Gastrocnemius medialis (tissue), 4 donors: Measurements from ENCODE around the gene MTMR12. TPM values are rescaled to one million over a fixed set of nuclear protein-coding genes. Genes with fewer than 3 reads are reported as not detected.

ENCODE experiments used
- ATAC-seq, 2 donors: fragments of 150-250 bp; one replicate each; pipeline ENCODE4 v1.9.1; 2016
- DNase-seq, 2 donors: peaks; one replicate each; pipeline ENCODE4 v3.0.0-alpha.2; 2019
- H3K27ac ChIP-seq, 4 donors: fragments of 200-600 bp; sonication (generic); 1 replicate in 1 of 4; 2 replicates in 3 of 4; pipeline ENCODE4 v1.5.1; 2016 to 2018; ENCODE audit warnings: mild to moderate bottlenecking in 2 of 4, moderate library complexity in 1 of 4
- H3K27me3 ChIP-seq, 3 donors: fragments of 200-600 bp; sonication (generic) in 2 of 3; 1 replicate in 1 of 3; 2 replicates in 2 of 3; pipeline versions ENCODE4 v1.5.1 to v1.6.0; 2016 to 2019; ENCODE audit warnings: mild to moderate bottlenecking in 1 of 3, moderate library complexity in 1 of 3
- H3K36me3 ChIP-seq, 2 donors: fragments of 200-600 bp; sonication (generic) in 1 of 2; one replicate each; pipeline ENCODE4 v1.5.1; 2017 to 2018
- H3K4me1 ChIP-seq, 2 donors: fragments of 200-600 bp; sonication (generic) in 1 of 2; one replicate each; pipeline ENCODE4 v1.5.1; 2016 to 2017; ENCODE audit warnings: mild to moderate bottlenecking in 2 of 2
- H3K4me3 ChIP-seq, 4 donors: fragments of 200-600 bp; sonication (generic) in 3 of 4; 1 replicate in 1 of 4; 2 replicates in 3 of 4; pipeline ENCODE4 v1.5.1; 2016 to 2019; ENCODE audit warnings: mild to moderate bottlenecking in 2 of 4
- H3K9me3 ChIP-seq, 3 donors: fragments of 200-600 bp; sonication (generic) in 2 of 3; 1 replicate in 1 of 3; 2 replicates in 2 of 3; pipeline ENCODE4 v1.5.1; 2016 to 2019
- CTCF ChIP-seq, 5 experiments: fragments of 450-650 bp in 3 of 5; fragments of 200-600 bp in 2 of 5; sonication (generic) in 2 of 5; IDR thresholded peaks in 4 of 5; conservative IDR thresholded peaks in 1 of 5; 1 replicate in 4 of 5; 2 replicates in 1 of 5; pipeline ENCODE4 v1.5.1; 2016 to 2019; ENCODE audit warnings: antibody characterized with exemption in 5 of 5, mild to moderate bottlenecking in 3 of 5, moderate library complexity in 3 of 5
- POLR2A ChIP-seq, 2 donors: fragments of 450-650 bp; IDR thresholded peaks; one replicate each; pipeline ENCODE4 v1.6.1; 2017; ENCODE audit warnings: antibody characterized with exemption in 2 of 2, mild to moderate bottlenecking in 2 of 2, moderate library complexity in 2 of 2
- in situ Hi-C, 4 donors: fragments of 200-750 bp; cut with MboI; loops; one replicate each; pipeline versions ENCODE4 v1.15.0 to v1.8.0; 2017; ENCODE audit warnings: low sequenced_read_pairs in 4 of 4
- intact Hi-C: fragments of 100-400 bp; cut with DNase I; formaldehyde crosslinking; loops from one replicate; pipeline ENCODE4 v1.15.1; 2023; ENCODE audit warnings: low total_unique reads
- total RNA-seq, 4 donors: library from RNA; depleted of rRNA; stranded (reverse); fragments of >200 nt; gene quantifications; one replicate each; pipeline versions ENCODE4 v1.1.0 to v1.2.3, GENCODE V29; 2016

MTMR12 gene
- total RNA-seq, 4 donors from 2014 or later, result 6.4 to 11.5 (median 10.6) TPM

- no peak for TF ChIP-seq POLR2A (IDR thresholded peaks at IDR 0.05)
- no peak for TF ChIP-seq CTCF (IDR thresholded peaks at IDR 0.05 in 4 of 5, conservative IDR thresholded peaks at IDR 0.05 in 1 of 5)
- Histone ChIP-seq H3K27me3 (no peaks in the 10 kb centered on the region), H3K9me3 (no peaks in the 10 kb centered on the region), H3K36me3 (peaks cover 0 to 40% of the 10 kb centered on the region in 2 donors), H3K27ac (peak overlapping the region in 3 of 4 donors; percentile 56 to 68 (median 57)), H3K4me1 (peaks cover 13 to 14% of the 10 kb centered on the region in 2 donors), H3K4me3 (no peak overlapping the region)
- in situ Hi-C loops (no loop called here), intact Hi-C loops (no loop called here)
- ATAC-seq (peak; percentile 24 to 32), DNase-seq (no peak)
These were observed 57.7 kb downstream of the MTMR12 start for GRCh38 chr5:32254881-32255539.

GRCh38 chr5:32251871-32252458, 60.8 kb downstream of the MTMR12 start:
- TF ChIP-seq CTCF (IDR thresholded peaks at IDR 0.05 in 4 of 5, conservative IDR thresholded peaks at IDR 0.05 in 1 of 5) (no peak), POLR2A (IDR thresholded peaks at IDR 0.05) (no peak)
- no peak overlapping the region for H3K4me3 ChIP-seq
- no peaks in the 10 kb centered on the region for H3K9me3 ChIP-seq
- H3K27ac ChIP-seq, result no peak overlapping the region
- peaks cover 3 to 43% of the 10 kb centered on the region in 2 donors for H3K36me3 ChIP-seq
- in situ Hi-C loops (no loop called here), intact Hi-C loops (no loop called here)
- no peak for ATAC-seq
- H3K27me3 ChIP-seq, result no peaks in the 10 kb centered on the region
- no peak for DNase-seq
- peaks cover 13 to 14% of the 10 kb centered on the region in 2 donors for H3K4me1 ChIP-seq

- DNase-seq (no peak), ATAC-seq (no peak)
- H3K36me3 ChIP-seq, result peaks cover 3 to 53% of the 10 kb centered on the region in 2 donors
- no peaks in the 10 kb centered on the region for H3K9me3 ChIP-seq
- no peaks in the 10 kb centered on the region for H3K4me1 ChIP-seq
- in situ Hi-C loops, result loop anchor here in 3 of 4 donors (25.0 kb wide), 4 partner anchors 88 to 363 kb away; partner anchors contain the start of genes SUB1 (in 2 of the 3) and ZFR (in 1 of the 3)
- H3K27ac ChIP-seq, result no peak overlapping the region
- no peaks in the 10 kb centered on the region for H3K27me3 ChIP-seq
- H3K4me3 ChIP-seq, result no peak overlapping the region
- TF ChIP-seq POLR2A (IDR thresholded peaks at IDR 0.05) (no peak), CTCF (IDR thresholded peaks at IDR 0.05 in 4 of 5, conservative IDR thresholded peaks at IDR 0.05 in 1 of 5) (no peak)
- intact Hi-C loops, result no loop called here
These were observed 63.1 kb downstream of the MTMR12 start for GRCh38 chr5:32249668-32250067.

- DNase-seq (no peak), ATAC-seq (no peak)
- intact Hi-C loops (no loop called here), in situ Hi-C loops (loop anchor here in 3 of 4 donors (25.0 kb wide), 4 partner anchors 92 to 367 kb away; partner anchors contain the start of genes SUB1 (in 2 of the 3) and ZFR (in 1 of the 3))
- H3K4me3 ChIP-seq, result no peak overlapping the region
- no peaks in the 10 kb centered on the region for H3K4me1 ChIP-seq
- no peaks in the 10 kb centered on the region for H3K9me3 ChIP-seq
- no peak overlapping the region for H3K27ac ChIP-seq
- TF ChIP-seq CTCF (IDR thresholded peaks at IDR 0.05 in 4 of 5, conservative IDR thresholded peaks at IDR 0.05 in 1 of 5) (no peak), POLR2A (IDR thresholded peaks at IDR 0.05) (no peak)
- H3K27me3 ChIP-seq, result no peaks in the 10 kb centered on the region
- peaks cover 3 to 73% of the 10 kb centered on the region in 2 donors for H3K36me3 ChIP-seq
These were observed 67.0 kb downstream of the MTMR12 start for GRCh38 chr5:32245742-32246141.
